ENCODE data around the gene IFI6.

GRCh38 chr1:27616441-27616840 is 55.6 kb downstream of the IFI6 start:
- peak in 1 of 2 donors; percentile 27 for TF ChIP-seq CTCF (conservative IDR thresholded peaks at IDR 0.05 in 1 of 2, IDR thresholded peaks at IDR 0.05 in 1 of 2; ENCODE audit: low read depth in 1 of 2, low read length in 2 of 2)
- TF ChIP-seq EZH2 (IDR thresholded peaks at IDR 0.05; ENCODE audit: low read length, missing control alignments) = no peak

All from fibroblast of lung (primary cell).